GM12891 (cell line): ENCODE measurements around the gene KLHL30.

Experiments used
- POLR2A ChIP-seq: IDR thresholded peaks from 2 replicates; pipeline ENCODE4 v1.6.1; 2011; ENCODE audit warnings: low read depth, low read length, control low read depth
- POLR2AphosphoS5 ChIP-seq: IDR thresholded peaks from 2 replicates; pipeline ENCODE4 v1.6.1; 2011; ENCODE audit warnings: low read depth, low read length, control low read depth
- TAF1 ChIP-seq: IDR thresholded peaks from 2 replicates; pipeline ENCODE4 v1.6.1; 2011; ENCODE audit warnings: low read depth, low read length, control low read depth

DNA sequence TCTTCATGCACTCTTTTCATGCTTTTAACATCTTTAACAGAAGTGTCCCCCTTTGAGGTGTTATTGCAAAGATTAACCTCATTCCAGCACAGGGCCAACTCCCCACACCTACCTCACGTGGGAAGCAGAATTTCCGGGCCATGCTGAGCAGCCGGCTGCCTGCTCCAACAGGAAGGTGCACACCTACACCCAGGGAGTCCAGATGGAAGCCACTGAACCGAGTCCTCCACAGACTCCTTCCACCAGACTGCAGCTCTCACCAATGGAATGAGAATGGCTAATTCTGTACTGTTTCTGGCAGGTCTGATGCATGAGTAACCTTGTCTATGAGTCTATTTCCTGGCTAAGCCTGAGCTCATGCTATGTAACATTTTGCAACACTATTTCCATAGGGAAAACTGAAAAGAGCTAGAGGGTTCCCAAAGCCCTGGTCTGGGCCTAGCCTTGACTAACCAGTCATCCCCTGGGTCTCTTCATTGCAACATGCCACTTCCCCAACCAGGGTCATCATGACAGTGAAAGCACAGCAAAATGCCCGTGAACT, 31.3 kb downstream of the KLHL30 start:
- TF ChIP-seq POLR2AphosphoS5 (no peak), TAF1 (no peak), POLR2A (no peak)
